HepG2 (cell line): ENCODE measurements around the gene PDK3. TPM values are rescaled to one million over a fixed set of nuclear protein-coding genes. Genes with fewer than 3 reads are reported as not detected.

ENCODE experiments used
- ATAC-seq: fragments of 200-7000 bp; cut with Tn5 transposase; 3 replicates; pipeline ENCODE4 v1.9.1; 2020; ENCODE audit warnings: mild to moderate bottlenecking, moderate library complexity
- BruUV-seq: library from RNA; stranded (reverse); fragments of 400-500 nt; replicated peaks from 2 replicates; lab custom pipeline; 2021; lab: Mats Ljungman, UMichigan
- CTCF ChIA-PET: fragments of 300-600 bp; formaldehyde crosslinking; extraction: SDS; loops from one replicate; lab custom pipeline; 2021; ENCODE audit warnings: low total read pairs, inconsistent platforms, low intra/inter-chr PET ratio; lab: Yijun Ruan, JAX
- POLR2A ChIA-PET: fragments of 350-600 bp; sonication (Branson Sonifier 250); formaldehyde crosslinking; loops from one replicate; lab custom pipeline; 2020; ENCODE audit warnings: antibody characterized with exemption, inconsistent platforms; lab: Yijun Ruan, JAX
- DNase-seq: peaks from one replicate; pipeline ENCODE4 v3.0.0-alpha.2; 2015; ENCODE audit warnings: low spot score
- FAIRE-seq: peaks from 3 replicates; lab custom pipeline; 2011; peaks lifted over from hg19 to GRCh38; lab: Jason Lieb, UNC
- H2AFZ ChIP-seq: one replicate; pipeline ENCODE4 v1.6.1; 2011; ENCODE audit warnings: low read length, inconsistent platforms
- H3K27ac ChIP-seq: fragments of 300-600 bp; 3 replicates; pipeline ENCODE4 v1.8.0; 2011; ENCODE audit warnings: mixed run types, mild to moderate bottlenecking, mixed read lengths, low read length, inconsistent platforms; ENCODE audit not compliant: insufficient read depth; ENCODE audit errors: extremely low read length
- H3K27me3 ChIP-seq, 2 experiments: fragments of 200-600 bp in 1 of 2; 2 replicates in 1 of 2; 3 replicates in 1 of 2; pipeline versions ENCODE4 v1.6.0 to v1.8.0; 2011; ENCODE audit warnings: low read length in 2 of 2, mild to moderate bottlenecking in 2 of 2, moderate library complexity in 2 of 2, inconsistent platforms in 1 of 2; ENCODE audit not compliant: insufficient read depth in 2 of 2, control insufficient read depth in 1 of 2
- H3K36me3 ChIP-seq, 2 experiments: fragments of 200-600 bp in 1 of 2; replicated peaks in 1 of 2; 2 replicates in 1 of 2; 3 replicates in 1 of 2; pipeline versions ENCODE4 v1.5.1 to v1.8.0; 2011; ENCODE audit warnings: low read length in 2 of 2, inconsistent platforms in 1 of 2; ENCODE audit not compliant: insufficient read depth in 2 of 2, control insufficient read depth in 1 of 2
- H3K4me1 ChIP-seq: 2 replicates; pipeline ENCODE4 v1.5.1; 2012; ENCODE audit warnings: low read length, inconsistent platforms; ENCODE audit not compliant: insufficient read depth
- H3K4me2 ChIP-seq: 2 replicates; pipeline ENCODE4 v1.6.0; 2011; ENCODE audit warnings: low read depth, low read length, inconsistent platforms
- H3K4me3 ChIP-seq, 3 experiments: fragments of 200-600 bp in 1 of 3; sonication (generic), shearing (Covaris generic) in 1 of 3; replicated peaks in 1 of 3; 2 replicates each; pipeline ENCODE4 v1.5.1; 2011 to 2016; ENCODE audit warnings: low read length in 3 of 3, inconsistent platforms in 2 of 3, low read depth in 2 of 3, mild to moderate bottlenecking in 2 of 3, control low read depth in 1 of 3, mixed read lengths in 1 of 3; ENCODE audit not compliant: insufficient read depth in 1 of 3
- H3K79me2 ChIP-seq: one replicate; pipeline ENCODE4 v1.6.1; 2011; ENCODE audit warnings: low read length, inconsistent platforms; ENCODE audit not compliant: insufficient read depth
- H3K9ac ChIP-seq: 2 replicates; pipeline ENCODE4 v1.6.0; 2011; ENCODE audit warnings: mild to moderate bottlenecking, low read depth, low read length, inconsistent platforms; ENCODE audit not compliant: insufficient read depth
- H3K9me3 ChIP-seq: 2 replicates; pipeline ENCODE4 v1.5.1; 2012; ENCODE audit warnings: mild to moderate bottlenecking, low read length
- H4K20me1 ChIP-seq: 2 replicates; pipeline ENCODE4 v1.6.0; 2011; ENCODE audit warnings: inconsistent platforms, mild to moderate bottlenecking, low read length, moderate library complexity; ENCODE audit not compliant: insufficient read depth
- GABPA ChIP-seq, 2 experiments: IDR thresholded peaks; 2 replicates each; pipeline ENCODE4 v1.6.1; 2011 to 2016; ENCODE audit warnings: low read depth in 2 of 2, low read length in 1 of 2, missing biosample characterization in 1 of 2, missing genetic modification characterization in 1 of 2
- MBNL3 ChIP-seq: fragments of 250-450 bp; sonication (Bioruptor Pico); conservative IDR thresholded peaks from 2 replicates; pipeline ENCODE4 v1.8.0; 2022; ENCODE audit warnings: mild to moderate bottlenecking, inconsistent platforms
- SMC3 ChIP-seq: IDR thresholded peaks from 2 replicates; pipeline ENCODE4 v1.6.1; 2011; ENCODE audit warnings: low read length, improper control_type of control experiment
- SPEN ChIP-seq: sonication (generic); formaldehyde crosslinking; IDR thresholded peaks from 2 replicates; pipeline ENCODE4 v1.5.1; 2020; ENCODE audit warnings: low read depth, mild to moderate bottlenecking, missing genetic modification reagents
- STAG1 ChIP-seq: sonication (generic); formaldehyde crosslinking; IDR thresholded peaks from 2 replicates; pipeline ENCODE4 v1.4.0; 2020; ENCODE audit warnings: missing genetic modification reagents
- ZNF143 ChIP-seq: sonication (generic); formaldehyde crosslinking; IDR thresholded peaks from 2 replicates; pipeline ENCODE4 v1.4.0; 2020; ENCODE audit warnings: missing genetic modification reagents
- WGBS: methylation state at CpG from one replicate; pipeline ENCODE4 v1.1.6; 2017; ENCODE audit warnings: low lambda C conversion rate; 5-methylcytosine and 5-hydroxymethylcytosine counted together
- in situ Hi-C: cut with HindIII; loops from 2 replicates; pipeline ENCODE4 v1.10.0; 2017; ENCODE audit warnings: low pct_unique_long_range_greater_than_20kb; ENCODE audit not compliant: extremely low pct_ligation_motif_present
- intact Hi-C: fragments of 100-400 bp; cut with micrococcal nuclease; formaldehyde crosslinking; loops from one replicate; pipeline ENCODE4 v1.10.0; 2022; ENCODE audit not compliant: unreplicated experiment
- polyA plus RNA-seq, 8 experiments: library from polyadenylated mRNA; depleted of rRNA in 3 of 8; stranded (reverse) in 7 of 8; unstranded in 1 of 8; fragments of >200 nt; fragmentation: Illumina TruSeq in 4 of 8; extraction: Trizol in 4 of 8; gene quantifications; 2 replicates each; pipeline versions ENCODE4 v1.2.1 to v1.2.3, GENCODE V29; 2011 to 2016; ENCODE audit warnings: low read depth in 4 of 8, missing spikeins in 1 of 8, mixed read lengths in 1 of 8; ENCODE audit not compliant: insufficient read depth in 1 of 8
- total RNA-seq, 5 experiments: library from RNA; depleted of rRNA; stranded (reverse); fragments of >200 nt; fragmentation: Illumina TruSeq; extraction: Trizol; gene quantifications; 2 replicates each; pipeline ENCODE4 v1.2.3, GENCODE V29; 2016; ENCODE audit warnings: low read depth in 1 of 5
- TF ChIP-seq, protein P1 (sequence below): sonication (generic); formaldehyde crosslinking; IDR thresholded peaks from 2 replicates; pipeline ENCODE4 v1.5.0; 2020; ENCODE audit warnings: mild to moderate bottlenecking, missing genetic modification reagents, moderate library complexity
- TF ChIP-seq, protein P2 (sequence below): sonication (generic); formaldehyde crosslinking; IDR thresholded peaks from 2 replicates; pipeline ENCODE4 v1.4.0; 2020; ENCODE audit warnings: missing genetic modification reagents

The PDK3 gene
- total and polyA plus RNA-seq, 2 of the 13 experiments (the other 11 are each of a cell fraction or from before 2014, with no cell fraction given): 9.1 to 10.5 TPM

DNA sequence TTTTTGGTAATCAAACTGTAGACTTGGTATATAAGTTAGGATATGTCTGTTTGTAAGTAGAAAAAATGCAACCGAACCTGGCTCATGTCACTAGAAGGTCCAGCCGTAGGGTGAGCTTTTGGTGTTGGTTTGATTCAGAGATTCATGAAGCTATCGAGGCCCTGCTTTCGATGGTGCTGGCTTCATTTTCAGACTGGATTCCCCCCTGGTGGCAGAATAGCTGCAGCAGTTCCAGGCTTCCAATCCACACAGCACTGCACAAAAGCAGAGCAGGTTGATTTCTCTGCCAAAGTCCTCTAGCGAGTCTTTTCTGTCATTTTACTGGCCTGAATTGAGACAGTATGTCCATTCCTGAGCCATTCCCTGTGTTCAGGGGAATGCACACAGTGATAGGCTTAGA is 33.1 kb downstream of the PDK3 start (continued):
- TF ChIP-seq, protein P1, sequence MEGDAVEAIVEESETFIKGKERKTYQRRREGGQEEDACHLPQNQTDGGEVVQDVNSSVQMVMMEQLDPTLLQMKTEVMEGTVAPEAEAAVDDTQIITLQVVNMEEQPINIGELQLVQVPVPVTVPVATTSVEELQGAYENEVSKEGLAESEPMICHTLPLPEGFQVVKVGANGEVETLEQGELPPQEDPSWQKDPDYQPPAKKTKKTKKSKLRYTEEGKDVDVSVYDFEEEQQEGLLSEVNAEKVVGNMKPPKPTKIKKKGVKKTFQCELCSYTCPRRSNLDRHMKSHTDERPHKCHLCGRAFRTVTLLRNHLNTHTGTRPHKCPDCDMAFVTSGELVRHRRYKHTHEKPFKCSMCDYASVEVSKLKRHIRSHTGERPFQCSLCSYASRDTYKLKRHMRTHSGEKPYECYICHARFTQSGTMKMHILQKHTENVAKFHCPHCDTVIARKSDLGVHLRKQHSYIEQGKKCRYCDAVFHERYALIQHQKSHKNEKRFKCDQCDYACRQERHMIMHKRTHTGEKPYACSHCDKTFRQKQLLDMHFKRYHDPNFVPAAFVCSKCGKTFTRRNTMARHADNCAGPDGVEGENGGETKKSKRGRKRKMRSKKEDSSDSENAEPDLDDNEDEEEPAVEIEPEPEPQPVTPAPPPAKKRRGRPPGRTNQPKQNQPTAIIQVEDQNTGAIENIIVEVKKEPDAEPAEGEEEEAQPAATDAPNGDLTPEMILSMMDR (CRISPR knock-in tag): 0 out of 2 replicates have a peak, but pooled peaks have one; percentile 12
- TF ChIP-seq MBNL3 (CRISPR knock-in tag) (no peak), GABPA (IDR thresholded peaks at IDR 0.05; ENCODE audit: low read depth, low read length) (no peak), GABPA (CRISPR knock-in tag; IDR thresholded peaks at IDR 0.05; ENCODE audit: low read depth) (no peak), SPEN (CRISPR knock-in tag) (no peak), ZNF143 (CRISPR knock-in tag) (no peak)

DNA sequence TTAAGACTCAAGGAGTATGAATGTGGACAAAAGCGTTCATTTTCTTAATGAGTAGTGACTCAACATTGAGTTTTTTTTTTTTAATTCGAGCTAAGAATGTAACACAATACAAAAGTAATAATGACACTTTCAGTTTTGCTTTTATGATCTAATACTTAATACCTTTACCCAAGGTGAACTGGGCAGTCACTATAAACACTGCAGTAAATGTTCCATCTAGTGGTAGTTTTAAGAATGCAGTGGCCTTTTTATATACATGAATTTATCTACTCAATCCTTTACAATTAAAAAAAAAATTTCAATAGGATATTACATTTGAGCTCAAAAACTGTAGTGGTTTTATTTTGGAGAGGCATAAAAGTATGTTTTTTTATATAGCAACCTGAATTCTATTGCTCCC is 33.9 kb downstream of the PDK3 start:
- H3K36me3 ChIP-seq: no peaks in the 10 kb centered on the region; a peak in 1 of 5 replicates
- no peaks in the 10 kb centered on the region for H3K27me3 ChIP-seq
- no peaks in the 10 kb centered on the region for H3K9me3 ChIP-seq
- H3K79me2 ChIP-seq: no peaks in the 10 kb centered on the region
- H3K9ac ChIP-seq: no peak overlapping the region
- intact Hi-C loops: loop anchor here (1.0 to 2.0 kb wide), 2 partner anchors 72 to 104 kb away; no protein-coding TSS in a partner anchor
- ATAC-seq: no peak
- CTCF ChIA-PET: interaction anchor here (1.4 to 2.6 kb wide), 2 partner anchors 102 to 128 kb away, joined by 5 to 37 read pairs; no protein-coding TSS in a partner anchor
- no peaks in the 10 kb centered on the region for H4K20me1 ChIP-seq
- TF ChIP-seq, protein P2, sequence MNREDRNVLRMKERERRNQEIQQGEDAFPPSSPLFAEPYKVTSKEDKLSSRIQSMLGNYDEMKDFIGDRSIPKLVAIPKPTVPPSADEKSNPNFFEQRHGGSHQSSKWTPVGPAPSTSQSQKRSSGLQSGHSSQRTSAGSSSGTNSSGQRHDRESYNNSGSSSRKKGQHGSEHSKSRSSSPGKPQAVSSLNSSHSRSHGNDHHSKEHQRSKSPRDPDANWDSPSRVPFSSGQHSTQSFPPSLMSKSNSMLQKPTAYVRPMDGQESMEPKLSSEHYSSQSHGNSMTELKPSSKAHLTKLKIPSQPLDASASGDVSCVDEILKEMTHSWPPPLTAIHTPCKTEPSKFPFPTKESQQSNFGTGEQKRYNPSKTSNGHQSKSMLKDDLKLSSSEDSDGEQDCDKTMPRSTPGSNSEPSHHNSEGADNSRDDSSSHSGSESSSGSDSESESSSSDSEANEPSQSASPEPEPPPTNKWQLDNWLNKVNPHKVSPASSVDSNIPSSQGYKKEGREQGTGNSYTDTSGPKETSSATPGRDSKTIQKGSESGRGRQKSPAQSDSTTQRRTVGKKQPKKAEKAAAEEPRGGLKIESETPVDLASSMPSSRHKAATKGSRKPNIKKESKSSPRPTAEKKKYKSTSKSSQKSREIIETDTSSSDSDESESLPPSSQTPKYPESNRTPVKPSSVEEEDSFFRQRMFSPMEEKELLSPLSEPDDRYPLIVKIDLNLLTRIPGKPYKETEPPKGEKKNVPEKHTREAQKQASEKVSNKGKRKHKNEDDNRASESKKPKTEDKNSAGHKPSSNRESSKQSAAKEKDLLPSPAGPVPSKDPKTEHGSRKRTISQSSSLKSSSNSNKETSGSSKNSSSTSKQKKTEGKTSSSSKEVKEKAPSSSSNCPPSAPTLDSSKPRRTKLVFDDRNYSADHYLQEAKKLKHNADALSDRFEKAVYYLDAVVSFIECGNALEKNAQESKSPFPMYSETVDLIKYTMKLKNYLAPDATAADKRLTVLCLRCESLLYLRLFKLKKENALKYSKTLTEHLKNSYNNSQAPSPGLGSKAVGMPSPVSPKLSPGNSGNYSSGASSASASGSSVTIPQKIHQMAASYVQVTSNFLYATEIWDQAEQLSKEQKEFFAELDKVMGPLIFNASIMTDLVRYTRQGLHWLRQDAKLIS (CRISPR knock-in tag): no peak
- peak; percentile 35 for TF ChIP-seq STAG1
- peak; percentile 32; the same call in 1 of the 2 replicates for TF ChIP-seq SMC3
- TF ChIP-seq, all 625 proteins: peak for 2
- FAIRE-seq (peak; percentile 51), DNase-seq (no peak)
- Histone ChIP-seq H3K27ac (no peak overlapping the region), H2AFZ (no peak overlapping the region), H3K4me3 (no peak overlapping the region), H3K4me2 (no peak overlapping the region), H3K4me1 (peaks cover 16% of the 10 kb centered on the region)
- no TSS peak for BruUV-seq
- 52% methylated on average over 2 of the region's 2 CpGs for WGBS
- POLR2A ChIA-PET: no interaction called here
- in situ Hi-C loops: loop anchor here (10.0 kb wide), 1 partner anchor 104 kb away; no protein-coding TSS in a partner anchor
